Central memory CD8-positive, alpha-beta T cell (primary cell): Measurements from ENCODE around the gene SDK2.
"Not testable (repeated sequence)": the region's sequence is repeated elsewhere in the genome, so short reads cannot be mapped to it uniquely, and the experiment has no call there.

ENCODE experiments used
- ATAC-seq: fragments of 150-1000 bp; cut with Tn5 transposase; replicated peaks from 2 replicates; pipeline ENCODE4 v1.10.0; 2022; ENCODE audit warnings: mild to moderate bottlenecking, moderate FRiP score, moderate number of reproducible peaks; ENCODE audit not compliant: poor library complexity, severe bottlenecking; ENCODE audit errors: extremely low read depth
- DNase-seq, 2 donors: peaks; one replicate each; pipeline ENCODE4 v3.0.0; 2021; ENCODE audit warnings: low spot score in 2 of 2
- H3K27ac Mint-ChIP-seq: one replicate; pipeline ENCODE4 v1.8.0; 2022; ENCODE audit warnings: low read depth, mild to moderate bottlenecking, moderate library complexity, mixed read lengths
- H3K27me3 Mint-ChIP-seq: one replicate; pipeline ENCODE4 v1.8.0; 2022; ENCODE audit warnings: mixed read lengths
- H3K36me3 Mint-ChIP-seq: one replicate; pipeline ENCODE4 v1.8.0; 2022; ENCODE audit warnings: mild to moderate bottlenecking, moderate library complexity, mixed read lengths; ENCODE audit not compliant: insufficient read depth
- H3K4me1 Mint-ChIP-seq: one replicate; pipeline ENCODE4 v1.8.0; 2022; ENCODE audit warnings: mixed read lengths
- H3K4me3 Mint-ChIP-seq: one replicate; pipeline ENCODE4 v1.8.0; 2022; ENCODE audit warnings: mild to moderate bottlenecking, moderate library complexity, mixed read lengths
- H3K9me3 Mint-ChIP-seq: one replicate; pipeline ENCODE4 v1.8.0; 2022; ENCODE audit warnings: mixed read lengths

SDK2 gene

GRCh38 chr17:73333445-73333844 is 310.8 kb downstream of the SDK2 start:
- not testable (repeated sequence) for H3K27ac Mint-ChIP-seq, ATAC-seq, H3K9me3 Mint-ChIP-seq, H3K4me1 Mint-ChIP-seq, H3K36me3 Mint-ChIP-seq, DNase-seq, H3K4me3 Mint-ChIP-seq
- peaks cover 32% of the 10 kb centered on the region for H3K27me3 Mint-ChIP-seq

- no peaks in the 10 kb centered on the region for H3K36me3 Mint-ChIP-seq
Observed at GRCh38 chr17:73331060-73331459, 313.2 kb downstream of the SDK2 start.

GRCh38 chr17:73327676-73328075 is 316.6 kb downstream of the SDK2 start:
- DNase-seq: no peak
- no peak overlapping the region for H3K4me3 Mint-ChIP-seq
- H3K27me3 Mint-ChIP-seq: peaks cover 55% of the 10 kb centered on the region
- H3K4me1 Mint-ChIP-seq: no peaks in the 10 kb centered on the region
- no peak overlapping the region for H3K27ac Mint-ChIP-seq
- ATAC-seq: no peak
- H3K36me3 Mint-ChIP-seq: no peaks in the 10 kb centered on the region
- H3K9me3 Mint-ChIP-seq: no peaks in the 10 kb centered on the region

More at GRCh38 chr17:73331060-73331459, 313.2 kb downstream of the SDK2 start:
- no peak for ATAC-seq
- Mint-ChIP-seq H3K9me3 (no peaks in the 10 kb centered on the region), H3K27me3 (peaks cover 38% of the 10 kb centered on the region), H3K4me3 (no peak overlapping the region), H3K4me1 (no peaks in the 10 kb centered on the region), H3K27ac (no peak overlapping the region)
- no peak for DNase-seq

- no peaks in the 10 kb centered on the region for H3K4me1 Mint-ChIP-seq
- DNase-seq (no peak), ATAC-seq (no peak)
- no peak overlapping the region for H3K4me3 Mint-ChIP-seq
- peaks cover 46% of the 10 kb centered on the region for H3K27me3 Mint-ChIP-seq
- H3K36me3 Mint-ChIP-seq: no peaks in the 10 kb centered on the region
- no peak overlapping the region for H3K27ac Mint-ChIP-seq
- H3K9me3 Mint-ChIP-seq: no peaks in the 10 kb centered on the region
Observed at GRCh38 chr17:73325527-73325842, 318.8 kb downstream of the SDK2 start.

- no peaks in the 10 kb centered on the region for H3K4me1 Mint-ChIP-seq
Observed at GRCh38 chr17:73324711-73325526, 319.3 kb downstream of the SDK2 start.

GRCh38 chr17:73324160-73324475 is 320.1 kb downstream of the SDK2 start:
- Mint-ChIP-seq H3K4me3 (no peak overlapping the region), H3K27ac (no peak overlapping the region), H3K4me1 (no peaks in the 10 kb centered on the region), H3K27me3 (peaks cover 41% of the 10 kb centered on the region), H3K36me3 (no peaks in the 10 kb centered on the region), H3K9me3 (no peaks in the 10 kb centered on the region)
- no peak for DNase-seq
- ATAC-seq: no peak

More at GRCh38 chr17:73324711-73325526, 319.3 kb downstream of the SDK2 start:
- DNase-seq (no peak), ATAC-seq (no peak)
- no peak overlapping the region for H3K27ac Mint-ChIP-seq
- no peaks in the 10 kb centered on the region for H3K9me3 Mint-ChIP-seq
- H3K36me3 Mint-ChIP-seq: no peaks in the 10 kb centered on the region
- no peak overlapping the region for H3K4me3 Mint-ChIP-seq
- H3K27me3 Mint-ChIP-seq: peaks cover 46% of the 10 kb centered on the region

- H3K36me3 Mint-ChIP-seq: no peaks in the 10 kb centered on the region
- no peak overlapping the region for H3K27ac Mint-ChIP-seq
- peaks cover 36% of the 10 kb centered on the region for H3K27me3 Mint-ChIP-seq
- no peaks in the 10 kb centered on the region for H3K9me3 Mint-ChIP-seq
- DNase-seq (no peak), ATAC-seq (no peak)
- H3K4me1 Mint-ChIP-seq: no peaks in the 10 kb centered on the region
- H3K4me3 Mint-ChIP-seq: no peak overlapping the region
Observed at GRCh38 chr17:73323409-73324159, 320.7 kb downstream of the SDK2 start.

GRCh38 chr17:73320601-73321264 is 323.5 kb downstream of the SDK2 start:
- Mint-ChIP-seq H3K27ac (no peak overlapping the region), H3K4me1 (no peaks in the 10 kb centered on the region), H3K4me3 (no peak overlapping the region), H3K9me3 (no peaks in the 10 kb centered on the region), H3K27me3 (peaks cover 20% of the 10 kb centered on the region), H3K36me3 (no peaks in the 10 kb centered on the region)
- ATAC-seq (no peak), DNase-seq (no peak)

GRCh38 chr17:73319766-73320165 is 324.5 kb downstream of the SDK2 start:
- no peak overlapping the region for H3K27ac Mint-ChIP-seq
- ATAC-seq (no peak), DNase-seq (no peak)
- peaks cover 10% of the 10 kb centered on the region for H3K27me3 Mint-ChIP-seq
- peaks cover 5% of the 10 kb centered on the region for H3K4me1 Mint-ChIP-seq
- H3K4me3 Mint-ChIP-seq: no peak overlapping the region
- H3K36me3 Mint-ChIP-seq: no peaks in the 10 kb centered on the region
- no peaks in the 10 kb centered on the region for H3K9me3 Mint-ChIP-seq

- Mint-ChIP-seq H3K9me3 (no peaks in the 10 kb centered on the region), H3K4me1 (peaks cover 5% of the 10 kb centered on the region)
- DNase-seq: no peak
Observed at GRCh38 chr17:73318836-73319235, 325.4 kb downstream of the SDK2 start.

GRCh38 chr17:73318427-73318813 is 325.8 kb downstream of the SDK2 start:
- Mint-ChIP-seq H3K36me3 (no peaks in the 10 kb centered on the region), H3K4me1 (peaks cover 5% of the 10 kb centered on the region), H3K9me3 (no peaks in the 10 kb centered on the region), H3K27ac (no peak overlapping the region), H3K27me3 (no peaks in the 10 kb centered on the region), H3K4me3 (no peak overlapping the region)
- no peak for DNase-seq
- no peak for ATAC-seq

More at GRCh38 chr17:73318836-73319235, 325.4 kb downstream of the SDK2 start:
- no peaks in the 10 kb centered on the region for H3K36me3 Mint-ChIP-seq
- H3K27me3 Mint-ChIP-seq: peaks cover under 1% of the 10 kb centered on the region
- no peak for ATAC-seq
- no peak overlapping the region for H3K27ac Mint-ChIP-seq
- H3K4me3 Mint-ChIP-seq: no peak overlapping the region

GRCh38 chr17:73317513-73318426 is 326.5 kb downstream of the SDK2 start:
- ATAC-seq (no peak), DNase-seq (no peak)
- Mint-ChIP-seq H3K27me3 (no peaks in the 10 kb centered on the region), H3K36me3 (no peaks in the 10 kb centered on the region), H3K9me3 (no peaks in the 10 kb centered on the region), H3K4me3 (no peak overlapping the region), H3K27ac (no peak overlapping the region), H3K4me1 (peaks cover 5% of the 10 kb centered on the region)
